GM18511 (cell line): Measurements from ENCODE around the gene OPRL1.
"Not testable (repeated sequence)": the region's sequence is repeated elsewhere in the genome, so short reads cannot be mapped to it uniquely, and the experiment has no call there.

ENCODE experiments used
- ATAC-seq: cut with Tn5 transposase; IDR thresholded peaks from one replicate; pipeline ENCODE4 v1.9.1; 2021; ENCODE audit warnings: mild to moderate bottlenecking, moderate library complexity; ENCODE audit not compliant: unreplicated experiment

OPRL1 gene

DNA sequence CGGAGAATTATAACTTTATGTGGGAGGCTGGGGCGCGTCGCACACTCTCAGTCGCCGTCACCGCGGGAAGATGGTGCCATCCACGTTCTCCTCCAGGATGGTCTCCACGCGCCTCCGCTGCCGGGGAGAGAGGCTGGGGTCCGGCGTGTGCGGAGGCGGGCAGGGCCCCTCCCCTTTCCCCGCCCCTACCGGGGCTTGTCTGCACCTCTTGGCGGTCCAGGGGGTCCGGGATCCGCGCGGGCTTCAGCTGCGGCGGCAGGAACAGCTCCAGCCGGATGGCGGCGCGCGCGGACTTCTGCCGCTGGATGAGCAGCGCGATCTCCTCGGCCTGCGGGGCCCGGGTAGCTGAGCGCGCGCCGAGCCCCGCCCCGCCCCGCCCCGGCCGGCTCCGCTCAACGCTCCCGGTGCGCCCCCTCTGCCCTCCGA, 3.5 kb downstream of the OPRL1 start:
- no peak for ATAC-seq

DNA sequence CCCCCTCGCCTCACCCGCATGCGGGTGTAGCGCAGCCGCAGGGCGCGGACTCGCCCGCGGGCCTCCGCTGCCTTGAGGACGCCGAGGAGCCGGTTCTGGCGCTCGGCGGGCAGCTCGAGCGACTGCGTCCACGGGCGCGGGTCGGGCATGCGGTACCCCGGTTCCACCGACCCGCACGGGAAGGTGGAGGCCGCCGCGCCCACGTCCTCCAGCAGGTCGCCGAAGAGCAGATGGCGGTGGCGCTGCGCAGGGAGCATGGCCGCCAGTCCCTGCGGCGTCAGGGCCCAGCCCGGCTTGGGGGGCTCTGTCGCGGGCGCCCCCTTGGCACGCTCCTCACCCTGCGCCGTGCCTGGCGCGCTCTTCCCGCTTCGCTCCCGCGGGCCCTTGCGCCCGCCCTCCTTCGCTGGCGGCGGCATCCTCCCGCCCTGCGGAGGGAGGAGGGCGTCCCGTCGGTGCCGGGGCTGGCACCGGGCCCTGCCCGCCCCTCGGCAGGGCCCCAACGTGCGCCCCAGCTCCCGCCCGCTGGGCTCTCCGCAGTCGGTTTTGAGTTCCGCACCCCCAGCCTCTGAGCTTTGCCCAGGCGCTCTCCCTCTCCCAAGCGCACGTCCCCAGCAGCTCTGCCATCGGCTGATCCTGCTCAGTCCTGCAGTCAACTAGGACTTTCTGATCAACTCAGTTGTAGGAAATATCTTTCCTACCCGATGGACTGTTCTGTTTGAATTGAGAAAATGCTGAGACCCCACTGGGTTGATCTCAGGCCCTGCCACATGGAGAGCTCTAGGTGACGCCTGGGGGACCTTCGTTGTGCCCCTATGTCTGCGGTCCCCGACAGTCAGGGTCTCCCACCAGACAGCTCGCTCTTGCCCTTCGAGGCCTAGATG, 4.2 kb downstream of the OPRL1 start, which contains the start of gene LKAAEAR1:
Gene LKAAEAR1, minus strand, starts transcription at position 595 of the 881 bp plus-strand sequence. Its CDS starts 179 bp downstream, at position 416.
- no peak for ATAC-seq

DNA sequence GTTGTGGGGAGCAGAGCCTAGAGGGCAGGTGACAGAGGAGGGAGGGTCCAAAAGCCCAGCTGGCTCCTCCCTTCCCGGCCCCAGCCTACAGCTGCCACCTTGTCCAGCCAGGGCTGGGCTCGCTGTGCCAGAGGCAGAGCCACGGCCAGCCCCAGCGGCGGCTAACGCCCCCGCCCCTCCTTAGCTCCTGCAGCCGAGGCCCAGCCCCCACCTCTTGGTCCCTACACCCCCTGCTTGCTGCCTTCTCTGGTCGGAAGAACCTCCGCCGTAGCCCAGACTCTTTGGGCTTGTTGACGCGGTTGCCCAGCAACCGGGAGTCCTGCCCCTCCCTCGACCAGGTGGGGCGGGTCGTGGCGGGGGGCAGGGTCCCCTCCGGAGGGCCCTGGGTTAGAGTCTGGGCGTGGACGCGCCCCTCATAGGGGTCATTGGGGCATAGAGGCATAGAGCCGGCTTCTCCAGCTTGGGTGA, 4.8 kb downstream of the OPRL1 start:
- no peak for ATAC-seq

DNA sequence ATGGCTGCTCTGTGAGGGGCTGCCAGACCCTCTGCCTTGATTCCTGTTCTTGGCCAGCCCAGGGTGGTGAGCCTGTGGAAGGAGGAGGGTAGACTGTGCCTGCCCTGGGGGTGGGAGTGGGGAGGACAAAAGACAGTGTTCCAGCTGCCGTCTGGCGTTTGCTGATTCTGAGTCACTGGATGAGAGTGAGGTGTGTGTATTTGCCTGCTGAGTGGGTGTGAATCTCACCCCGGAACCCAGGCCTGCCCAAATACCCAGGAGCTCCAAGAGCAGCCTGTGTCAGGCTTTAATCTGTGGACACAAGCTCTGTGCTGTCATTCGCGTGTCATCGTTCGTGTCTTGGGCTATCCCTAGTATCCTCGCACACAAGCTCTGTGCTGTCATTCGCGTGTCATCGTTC, 6.9 kb downstream of the OPRL1 start:
- no peak for ATAC-seq

DNA sequence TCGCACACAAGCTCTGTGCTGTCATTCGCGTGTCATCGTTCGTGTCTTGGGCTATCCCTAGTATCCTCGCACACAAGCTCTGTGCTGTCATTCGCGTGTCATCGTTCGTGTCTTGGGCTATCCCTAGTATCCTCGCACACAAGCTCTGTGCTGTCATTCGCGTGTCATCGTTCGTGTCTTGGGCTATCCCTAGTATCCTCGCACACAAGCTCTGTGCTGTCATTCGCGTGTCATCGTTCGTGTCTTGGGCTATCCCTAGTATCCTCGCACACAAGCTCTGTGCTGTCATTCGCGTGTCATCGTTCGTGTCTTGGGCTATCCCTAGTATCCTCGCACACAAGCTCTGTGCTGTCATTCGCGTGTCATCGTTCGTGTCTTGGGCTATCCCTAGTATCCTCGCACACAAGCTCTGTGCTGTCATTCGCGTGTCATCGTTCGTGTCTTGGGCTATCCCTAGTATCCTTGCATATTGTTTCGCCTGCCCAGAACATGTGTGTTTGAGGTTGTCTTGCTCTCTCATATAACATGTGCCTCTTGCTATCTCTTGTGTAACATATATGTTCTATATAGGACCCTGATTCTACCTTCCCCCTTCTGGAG, 7.4 kb downstream of the OPRL1 start:
- ATAC-seq, result not testable (repeated sequence)

DNA sequence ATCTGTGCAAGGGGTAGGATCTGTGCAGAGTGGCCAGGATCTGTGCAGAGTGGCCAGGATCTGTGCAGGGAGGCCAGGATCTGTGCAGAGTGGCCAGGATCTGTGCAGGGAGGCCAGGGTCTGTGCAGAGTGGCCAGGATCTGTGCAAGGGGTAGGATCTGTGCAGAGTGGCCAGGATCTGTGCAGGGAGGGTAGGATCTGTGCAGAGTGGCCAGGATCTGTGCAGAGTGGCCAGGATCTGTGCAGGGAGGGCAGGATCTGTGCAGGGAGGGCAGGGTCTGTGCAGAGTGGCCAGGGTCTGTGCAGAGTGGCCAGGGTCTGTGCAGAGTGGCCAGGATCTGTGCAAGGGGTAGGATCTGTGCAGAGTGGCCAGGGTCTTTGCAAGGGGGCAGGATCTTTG, 8.7 kb downstream of the OPRL1 start:
- ATAC-seq, result not testable (repeated sequence)

DNA sequence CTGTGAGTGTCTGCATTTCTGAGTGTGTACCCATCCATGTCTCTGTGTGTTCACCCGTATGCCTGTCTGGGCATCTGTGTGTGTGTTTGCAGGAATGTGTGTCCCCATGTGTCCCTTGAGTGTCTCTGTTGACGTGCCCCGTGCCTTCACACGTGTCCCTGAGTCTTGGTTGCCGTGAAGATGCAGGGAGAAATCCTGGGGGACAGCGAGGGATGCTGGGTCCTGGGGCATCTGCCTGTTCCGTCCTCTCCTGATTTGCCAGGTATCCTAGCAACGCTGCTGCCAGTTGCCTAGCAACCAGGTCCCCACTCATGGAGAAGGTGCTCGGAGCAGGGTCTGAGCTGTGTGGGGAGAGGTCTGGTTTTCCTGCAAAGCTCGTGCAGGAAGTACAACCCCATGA, 10.3 kb downstream of the OPRL1 start:
- no peak for ATAC-seq

DNA sequence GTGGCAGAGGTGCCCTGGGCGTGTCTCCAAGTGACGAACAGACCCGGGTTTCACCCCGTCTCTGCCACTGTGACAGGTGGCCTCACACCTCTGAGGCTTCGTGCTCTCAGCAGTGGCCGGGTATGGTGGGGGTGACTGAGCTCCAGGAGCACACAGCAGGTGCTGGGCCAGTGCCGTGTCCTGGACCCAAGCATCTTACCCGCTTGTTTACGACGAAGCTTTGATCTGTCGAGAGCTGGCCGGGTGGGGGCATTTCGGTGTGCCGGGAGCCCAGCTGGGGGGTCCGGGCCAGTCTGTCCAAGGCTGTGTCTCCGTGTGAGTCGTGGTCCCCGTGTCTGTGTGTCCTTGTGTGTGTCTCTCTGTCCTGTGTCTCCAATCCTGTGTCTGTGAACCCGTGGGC, 11.5 kb downstream of the OPRL1 start:
- ATAC-seq, result no peak

DNA sequence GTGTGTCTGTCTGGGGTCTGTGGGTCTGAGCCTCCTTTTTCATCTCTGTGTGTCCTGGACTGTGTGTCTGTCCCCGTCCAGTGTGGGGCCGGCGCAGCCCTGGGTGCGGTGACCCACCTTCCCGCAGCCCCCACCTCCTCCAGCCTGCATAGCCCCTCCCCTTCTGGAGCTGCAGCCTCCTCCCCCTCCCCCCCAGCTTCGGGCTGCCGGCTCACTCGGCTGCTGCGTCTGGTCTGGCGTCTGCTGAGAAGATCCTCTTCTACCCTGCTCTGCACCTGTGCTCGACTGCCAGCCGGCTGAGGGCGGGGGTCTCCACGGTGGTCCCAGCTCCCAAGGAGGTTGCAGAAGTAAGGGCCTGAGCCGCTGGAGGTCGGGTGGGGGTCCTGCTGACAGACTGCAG, 11.9 kb downstream of the OPRL1 start:
- ATAC-seq, result no peak

DNA sequence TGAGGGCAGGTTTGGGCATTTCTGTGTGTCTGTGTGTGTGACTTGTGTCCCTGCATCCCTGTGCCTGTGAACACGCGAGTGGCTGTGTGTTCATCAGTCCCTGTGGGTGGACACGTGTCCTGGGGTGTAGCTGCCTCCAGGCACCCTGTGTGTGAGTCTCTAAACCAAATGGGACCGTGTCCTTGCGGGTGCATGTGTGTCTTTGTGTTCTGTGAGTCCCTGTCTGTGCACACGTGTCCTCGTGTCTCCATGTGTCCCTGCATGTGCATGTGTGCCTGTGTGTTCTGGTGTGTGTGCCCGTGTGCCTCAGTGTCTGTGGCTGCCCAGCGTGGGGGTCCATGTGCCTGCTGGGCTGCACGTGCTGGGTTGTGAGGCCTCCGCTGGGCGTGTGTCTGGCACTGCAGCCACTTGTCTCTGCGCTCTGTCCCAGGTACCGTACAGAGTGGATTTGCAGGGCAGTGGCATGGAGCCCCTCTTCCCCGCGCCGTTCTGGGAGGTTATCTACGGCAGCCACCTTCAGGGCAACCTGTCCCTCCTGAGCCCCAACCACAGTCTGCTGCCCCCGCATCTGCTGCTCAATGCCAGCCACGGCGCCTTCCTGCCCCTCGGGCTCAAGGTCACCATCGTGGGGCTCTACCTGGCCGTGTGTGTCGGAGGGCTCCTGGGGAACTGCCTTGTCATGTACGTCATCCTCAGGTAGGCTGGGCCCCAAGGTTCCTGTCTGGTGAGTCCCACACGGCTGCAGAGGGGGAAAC, 12.6 kb downstream of the OPRL1 start:
- no peak for ATAC-seq

DNA sequence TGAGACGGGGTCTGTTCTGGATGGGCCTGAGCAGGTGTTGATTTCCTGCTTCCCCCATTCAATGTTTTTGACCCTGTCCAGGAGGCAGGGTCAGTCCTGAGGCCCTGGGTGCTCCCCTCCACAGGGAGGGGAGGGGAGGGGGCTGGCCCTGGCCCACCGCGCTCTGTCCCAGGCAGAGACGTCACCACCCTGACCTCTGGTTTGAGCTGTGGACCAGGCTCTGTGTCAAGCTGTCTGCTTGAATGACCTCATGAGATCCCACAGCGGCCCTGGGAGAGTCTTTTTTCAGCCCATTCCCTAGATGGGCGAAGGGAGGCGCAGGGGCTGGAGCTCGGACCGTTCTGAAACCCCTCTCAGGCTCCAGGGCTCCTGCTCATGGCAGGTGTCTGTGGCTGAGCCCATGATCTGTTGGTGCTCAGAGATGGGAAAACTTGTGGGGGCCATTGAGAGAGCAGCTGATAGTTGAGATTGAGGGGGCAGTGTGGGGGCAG, 13.2 kb downstream of the OPRL1 start:
- no peak for ATAC-seq

DNA sequence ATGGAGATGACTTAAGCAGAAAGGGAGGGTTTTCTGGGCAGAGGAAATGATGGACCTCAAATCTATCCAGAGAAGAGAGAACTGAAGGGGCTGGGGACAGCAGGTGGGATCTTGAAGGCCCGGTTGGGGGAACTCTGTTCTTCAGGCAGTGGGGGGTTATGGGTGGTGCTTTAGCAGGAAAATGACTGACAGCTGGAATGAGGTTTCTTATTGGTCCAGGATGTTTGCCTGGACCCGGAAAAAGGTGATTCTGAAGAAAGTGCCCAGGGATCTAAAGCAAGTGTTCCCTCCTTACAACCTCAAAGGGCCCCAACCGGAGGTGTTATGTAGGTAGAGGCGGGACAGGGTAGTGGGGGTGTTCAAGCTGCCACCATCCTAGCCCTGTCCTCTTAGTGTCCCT, 15.6 kb downstream of the OPRL1 start:
- no peak for ATAC-seq

DNA sequence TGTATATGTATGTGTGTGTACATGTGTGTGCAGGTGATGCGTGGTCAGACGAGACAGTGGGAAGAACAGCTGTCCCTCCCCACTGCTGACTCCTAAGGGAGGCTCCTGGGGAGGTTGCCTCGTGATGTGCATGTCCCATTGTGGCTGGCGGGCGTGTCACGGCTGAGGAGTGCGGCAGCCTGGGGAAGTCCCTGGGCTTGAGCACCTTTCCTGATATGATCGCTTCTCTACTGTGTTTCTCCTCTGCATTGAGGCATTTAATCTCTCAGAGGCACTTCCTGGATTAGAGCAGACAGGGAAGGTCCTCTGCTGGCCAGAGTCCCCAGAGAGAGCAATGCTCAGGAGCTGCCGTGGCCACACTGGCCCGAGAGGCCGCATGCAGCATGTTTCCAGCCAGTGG, 16.0 kb downstream of the OPRL1 start:
- no peak for ATAC-seq

DNA sequence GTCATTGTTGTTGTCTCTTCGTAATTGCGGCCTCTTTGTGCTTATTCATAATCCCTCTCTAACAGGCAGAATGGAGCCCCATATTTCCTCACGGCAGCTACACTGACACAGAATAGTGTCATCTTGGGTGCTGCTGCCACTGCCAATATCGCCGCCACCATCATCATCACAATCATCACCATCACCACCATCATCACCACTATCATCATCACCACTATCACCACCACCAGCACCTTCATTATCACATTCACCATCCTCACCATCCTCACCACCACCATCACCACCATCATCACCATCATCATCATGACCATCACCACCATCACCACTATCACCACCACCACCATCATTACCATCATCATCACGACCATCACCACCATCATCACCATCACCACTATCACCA, 16.7 kb downstream of the OPRL1 start:
- no peak for ATAC-seq

DNA sequence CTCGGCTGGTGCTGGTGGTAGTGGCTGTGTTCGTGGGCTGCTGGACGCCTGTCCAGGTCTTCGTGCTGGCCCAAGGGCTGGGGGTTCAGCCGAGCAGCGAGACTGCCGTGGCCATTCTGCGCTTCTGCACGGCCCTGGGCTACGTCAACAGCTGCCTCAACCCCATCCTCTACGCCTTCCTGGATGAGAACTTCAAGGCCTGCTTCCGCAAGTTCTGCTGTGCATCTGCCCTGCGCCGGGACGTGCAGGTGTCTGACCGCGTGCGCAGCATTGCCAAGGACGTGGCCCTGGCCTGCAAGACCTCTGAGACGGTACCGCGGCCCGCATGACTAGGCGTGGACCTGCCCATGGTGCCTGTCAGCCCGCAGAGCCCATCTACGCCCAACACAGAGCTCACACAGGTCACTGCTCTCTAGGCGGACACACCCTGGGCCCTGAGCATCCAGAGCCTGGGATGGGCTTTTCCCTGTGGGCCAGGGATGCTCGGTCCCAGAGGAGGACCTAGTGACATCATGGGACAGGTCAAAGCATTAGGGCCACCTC, 18.7 kb downstream of the OPRL1 start:
- ATAC-seq, result no peak

DNA sequence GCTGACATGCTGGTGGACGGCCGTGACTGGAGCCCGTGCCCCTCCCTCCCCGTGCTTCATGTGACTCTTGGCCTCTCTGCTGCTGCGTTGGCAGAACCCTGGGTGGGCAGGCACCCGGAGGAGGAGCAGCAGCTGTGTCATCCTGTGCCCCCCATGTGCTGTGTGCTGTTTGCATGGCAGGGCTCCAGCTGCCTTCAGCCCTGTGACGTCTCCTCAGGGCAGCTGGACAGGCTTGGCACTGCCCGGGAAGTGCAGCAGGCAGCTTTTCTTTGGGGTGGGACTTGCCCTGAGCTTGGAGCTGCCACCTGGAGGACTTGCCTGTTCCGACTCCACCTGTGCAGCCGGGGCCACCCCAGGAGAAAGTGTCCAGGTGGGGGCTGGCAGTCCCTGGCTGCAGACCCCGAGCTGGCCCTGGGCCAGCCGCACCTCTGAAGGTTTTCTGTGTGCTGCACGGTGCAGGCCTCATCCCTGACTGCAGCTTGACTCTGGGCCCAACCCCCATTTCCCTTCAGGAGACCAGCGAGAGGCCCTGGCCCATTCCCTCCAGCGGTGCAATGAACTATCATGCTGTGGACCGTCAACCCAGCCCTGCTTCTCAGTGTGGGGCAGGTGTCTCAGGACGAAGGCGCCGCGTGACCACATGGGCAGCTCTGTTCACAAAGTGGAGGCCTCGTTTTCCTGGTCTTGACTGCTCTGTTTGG, 19.4 kb downstream of the OPRL1 start:
- ATAC-seq, result no peak

DNA sequence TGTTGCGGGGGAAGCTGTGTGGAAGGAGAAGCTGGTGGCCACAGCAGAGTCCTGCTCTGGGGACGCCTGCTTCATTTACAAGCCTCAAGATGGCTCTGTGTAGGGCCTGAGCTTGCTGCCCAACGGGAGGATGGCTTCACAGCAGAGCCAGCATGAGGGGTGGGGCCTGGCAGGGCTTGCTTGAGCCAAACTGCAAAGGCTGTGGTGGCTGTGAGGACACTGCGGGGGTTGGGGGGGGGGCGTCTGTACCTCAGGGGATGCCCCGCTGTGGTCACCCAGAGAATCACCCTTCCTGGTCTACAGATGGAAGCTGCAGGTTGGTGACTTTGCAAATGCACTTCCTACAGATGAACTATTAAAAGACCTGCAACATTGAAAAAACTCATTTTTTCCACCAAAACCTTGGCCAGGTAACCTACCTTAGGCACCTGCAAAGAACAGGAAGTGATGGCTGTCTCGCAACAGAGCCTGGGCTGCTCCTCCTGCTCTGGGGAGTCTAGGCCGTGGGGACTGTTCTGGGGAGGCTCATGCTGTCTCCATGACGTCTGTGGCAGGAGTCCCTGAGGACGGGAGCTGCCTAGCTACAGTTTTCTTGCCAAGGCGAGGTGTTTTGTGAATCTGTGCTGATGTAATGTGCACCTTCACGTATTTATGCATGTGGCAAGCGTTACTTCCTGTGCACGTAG, 20.1 kb downstream of the OPRL1 start:
- no peak for ATAC-seq

DNA sequence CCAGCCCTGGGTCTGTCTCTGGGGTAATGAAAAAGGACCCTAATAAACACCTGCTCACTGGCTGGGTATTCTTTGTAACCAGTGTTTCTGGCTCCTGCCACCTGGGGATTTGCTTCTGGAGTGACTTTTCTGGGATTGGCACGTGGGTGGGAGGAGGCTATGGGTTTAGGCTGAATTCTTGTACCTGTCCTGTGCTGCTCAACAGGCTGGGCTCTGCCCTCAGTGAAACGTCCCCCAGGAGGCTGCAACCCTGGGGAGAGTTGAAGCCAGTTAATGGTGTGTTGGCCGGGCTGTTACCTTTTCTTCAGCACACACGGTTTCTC, 20.6 kb downstream of the OPRL1 start:
- ATAC-seq, result no peak

DNA sequence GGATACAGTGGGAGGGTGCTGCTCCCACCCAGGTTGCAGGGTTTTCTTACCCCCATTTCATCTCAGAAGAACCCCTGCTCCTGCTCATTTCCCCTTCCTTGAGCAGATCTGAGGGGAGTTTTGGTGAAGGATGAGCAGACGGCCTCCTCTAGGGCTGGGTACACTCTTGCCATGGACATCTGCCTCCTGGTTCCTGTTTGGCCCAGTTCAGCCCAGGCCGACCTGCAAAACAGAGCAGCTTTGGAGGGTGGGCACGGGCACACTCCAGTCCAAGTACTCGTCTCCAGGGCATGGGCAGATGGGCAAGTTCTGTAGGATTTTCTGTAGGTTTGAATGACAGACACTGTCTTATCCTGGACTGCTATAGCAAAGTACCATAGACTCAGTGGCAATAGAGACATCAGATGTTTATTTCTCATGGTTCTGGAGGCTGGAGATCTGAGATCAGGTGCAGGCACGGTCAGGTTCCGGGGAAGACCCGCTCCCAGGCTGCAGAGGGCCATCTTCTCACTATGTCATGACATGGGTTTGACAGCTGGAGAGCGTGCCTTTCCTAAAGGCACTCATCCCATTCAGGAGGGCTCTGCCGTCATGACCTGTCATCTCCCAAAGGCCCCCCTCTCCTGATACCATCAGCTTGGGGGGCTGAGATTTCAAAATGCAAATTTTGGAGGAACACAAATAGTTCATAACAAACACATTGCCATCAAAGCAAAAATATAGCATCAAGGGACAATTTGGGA, 21.2 kb downstream of the OPRL1 start:
- ATAC-seq, result no peak
